ENCODE measurements around the gene NOX5. TPM values are rescaled to one million over a fixed set of nuclear protein-coding genes. Genes with fewer than 3 reads are reported as not detected.

The NOX5 gene
- total RNA-seq, 2 experiments from 2014 or later = not detected

- H3K9me3 ChIP-seq (ENCODE audit: low read length) = no peaks in the 10 kb centered on the region
- no peak overlapping the region for H2AFZ ChIP-seq (ENCODE audit: low read length)
- no peak for DNase-seq (ENCODE audit: low spot score)
- ChIA-PET POLR2A (no interaction called here), CTCF (ENCODE audit: unreplicated experiment) (no interaction called here)
- H3K79me2 ChIP-seq (ENCODE audit: insufficient read depth, low read depth, low read length) = no peaks in the 10 kb centered on the region
- no peaks in the 10 kb centered on the region for H3K9me2 ChIP-seq (ENCODE audit: insufficient read depth, low read length)
- no peaks in the 10 kb centered on the region for H3K4me1 ChIP-seq (ENCODE audit: insufficient read depth, low read length, poor library complexity, severe bottlenecking)
- TF ChIP-seq CTCF (conservative IDR thresholded peaks at IDR 0.05; ENCODE audit: low read length) (no peak), EZH2phosphoT487 (IDR thresholded peaks at IDR 0.05; ENCODE audit: borderline replicate concordance, low read depth, low read length) (no peak)
- intact Hi-C loops (cut with micrococcal nuclease; ENCODE audit: unreplicated experiment) = no loop called here
- H3K4me3 ChIP-seq (ENCODE audit: low read depth, low read length, poor library complexity, severe bottlenecking) = no peak overlapping the region
- no peaks in the 10 kb centered on the region for H4K20me1 ChIP-seq (ENCODE audit: insufficient read depth, low read length)
- no TSS peak for BruUV-seq (replicated peaks)
- no peak overlapping the region for H3K27ac ChIP-seq (ENCODE audit: low read depth, low read length, poor library complexity, severe bottlenecking)
- H3K36me3 ChIP-seq (ENCODE audit: insufficient read depth, low read length) = no peaks in the 10 kb centered on the region
- no peak overlapping the region for H3K4me2 ChIP-seq (ENCODE audit: low read length)
Measured at GRCh38 chr15:68994981-68995761, 19.3 kb upstream of the NOX5 start.

GRCh38 chr15:68997050-68997449, 17.4 kb upstream of the NOX5 start:
- CTCF ChIA-PET (ENCODE audit: unreplicated experiment) = no interaction called here
- no peaks in the 10 kb centered on the region for H3K9me2 ChIP-seq (ENCODE audit: insufficient read depth, low read length)
- POLR2A ChIA-PET = no interaction called here
- TF ChIP-seq EZH2phosphoT487 (IDR thresholded peaks at IDR 0.05; ENCODE audit: borderline replicate concordance, low read depth, low read length) = no peak
- H3K9me3 ChIP-seq (ENCODE audit: low read length) = no peaks in the 10 kb centered on the region
- no TSS peak for BruUV-seq (replicated peaks)
- H3K4me2 ChIP-seq (ENCODE audit: low read length) = no peak overlapping the region
- no peaks in the 10 kb centered on the region for H3K36me3 ChIP-seq (ENCODE audit: insufficient read depth, low read length)
- H2AFZ ChIP-seq (ENCODE audit: low read length) = no peak overlapping the region
- no peaks in the 10 kb centered on the region for H4K20me1 ChIP-seq (ENCODE audit: insufficient read depth, low read length)
- no peaks in the 10 kb centered on the region for H3K79me2 ChIP-seq (ENCODE audit: insufficient read depth, low read depth, low read length)
- H3K27ac ChIP-seq (ENCODE audit: low read depth, low read length, poor library complexity, severe bottlenecking) = no peak overlapping the region
- intact Hi-C loops (cut with micrococcal nuclease; ENCODE audit: unreplicated experiment) = no loop called here
- no peak overlapping the region for H3K4me3 ChIP-seq (ENCODE audit: low read depth, low read length, poor library complexity, severe bottlenecking)
- no peak for DNase-seq (ENCODE audit: low spot score)
- no peaks in the 10 kb centered on the region for H3K4me1 ChIP-seq (ENCODE audit: insufficient read depth, low read length, poor library complexity, severe bottlenecking)

DNA sequence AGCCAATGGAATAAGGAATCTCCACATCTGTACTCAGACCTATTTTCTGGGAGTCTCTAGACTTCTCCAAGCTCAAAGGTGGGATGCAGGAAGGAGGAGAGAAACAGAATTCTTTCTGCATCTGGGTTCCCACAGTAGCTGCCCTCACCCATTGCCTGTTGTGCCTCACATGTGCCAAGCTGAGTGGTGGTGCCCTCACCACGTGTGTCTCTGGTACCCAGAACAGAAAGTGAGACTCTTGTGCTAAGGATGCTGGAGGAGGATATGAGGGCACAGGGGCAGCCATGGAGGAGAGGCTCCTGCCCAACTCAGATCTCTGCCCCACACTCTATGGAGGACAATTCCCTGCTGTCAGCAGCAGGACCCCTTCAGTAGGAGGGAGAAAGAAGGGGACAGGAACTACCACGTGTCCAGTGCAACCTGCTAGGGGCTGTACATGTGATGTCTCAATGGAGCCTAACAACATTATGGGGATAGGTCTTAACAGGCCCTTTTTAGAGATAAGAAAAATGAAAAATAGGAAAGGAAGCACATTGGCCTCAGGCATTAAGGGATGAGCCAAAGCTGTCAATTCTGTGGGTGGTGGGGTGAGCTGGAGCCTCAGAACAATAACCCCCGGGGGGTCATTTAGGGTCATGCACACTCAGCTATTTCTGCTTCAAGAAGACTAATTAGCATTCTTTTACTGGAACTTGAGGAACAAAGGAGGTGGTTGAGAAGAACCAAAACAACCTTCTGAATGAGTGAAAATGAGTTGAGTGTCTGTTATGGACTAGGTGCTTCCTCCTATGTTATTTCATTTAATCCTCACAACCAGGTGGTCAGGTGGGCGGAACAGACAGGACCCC, 16.3 kb upstream of the NOX5 start:
- no peak overlapping the region for H3K4me2 ChIP-seq (ENCODE audit: low read length)
- no TSS peak for BruUV-seq (replicated peaks)
- H2AFZ ChIP-seq (ENCODE audit: low read length) = no peak overlapping the region
- no peaks in the 10 kb centered on the region for H3K4me1 ChIP-seq (ENCODE audit: insufficient read depth, low read length, poor library complexity, severe bottlenecking)
- no peak overlapping the region for H3K4me3 ChIP-seq (ENCODE audit: low read depth, low read length, poor library complexity, severe bottlenecking)
- H3K9me2 ChIP-seq (ENCODE audit: insufficient read depth, low read length) = no peaks in the 10 kb centered on the region
- ChIA-PET CTCF (ENCODE audit: unreplicated experiment) (no interaction called here), POLR2A (no interaction called here)
- no peak overlapping the region for H3K27ac ChIP-seq (ENCODE audit: low read depth, low read length, poor library complexity, severe bottlenecking)
- no peaks in the 10 kb centered on the region for H4K20me1 ChIP-seq (ENCODE audit: insufficient read depth, low read length)
- DNase-seq (ENCODE audit: low spot score) = no peak
- H3K36me3 ChIP-seq (ENCODE audit: insufficient read depth, low read length) = no peaks in the 10 kb centered on the region
- H3K79me2 ChIP-seq (ENCODE audit: insufficient read depth, low read depth, low read length) = no peaks in the 10 kb centered on the region
- TF ChIP-seq CTCF (conservative IDR thresholded peaks at IDR 0.05; ENCODE audit: low read length) (no peak), EZH2phosphoT487 (IDR thresholded peaks at IDR 0.05; ENCODE audit: borderline replicate concordance, low read depth, low read length) (no peak)
- intact Hi-C loops (cut with micrococcal nuclease; ENCODE audit: unreplicated experiment) = no loop called here
- H3K9me3 ChIP-seq (ENCODE audit: low read length) = no peaks in the 10 kb centered on the region

Measured in OCI-LY7 (cell line).